CD4-positive, alpha-beta T cell treated with Interleukin-4 for 1 hour (primary cell): Measurements from ENCODE around the gene RBM47.
"Not testable (repeated sequence)": the region's sequence is repeated elsewhere in the genome, so short reads cannot be mapped to it uniquely, and the experiment has no call there.

Source experiments
- DNase-seq, 2 donors: peaks; one replicate each; pipeline ENCODE4 v3.0.0-alpha.2; 2020 to 2022

Gene RBM47

DNA sequence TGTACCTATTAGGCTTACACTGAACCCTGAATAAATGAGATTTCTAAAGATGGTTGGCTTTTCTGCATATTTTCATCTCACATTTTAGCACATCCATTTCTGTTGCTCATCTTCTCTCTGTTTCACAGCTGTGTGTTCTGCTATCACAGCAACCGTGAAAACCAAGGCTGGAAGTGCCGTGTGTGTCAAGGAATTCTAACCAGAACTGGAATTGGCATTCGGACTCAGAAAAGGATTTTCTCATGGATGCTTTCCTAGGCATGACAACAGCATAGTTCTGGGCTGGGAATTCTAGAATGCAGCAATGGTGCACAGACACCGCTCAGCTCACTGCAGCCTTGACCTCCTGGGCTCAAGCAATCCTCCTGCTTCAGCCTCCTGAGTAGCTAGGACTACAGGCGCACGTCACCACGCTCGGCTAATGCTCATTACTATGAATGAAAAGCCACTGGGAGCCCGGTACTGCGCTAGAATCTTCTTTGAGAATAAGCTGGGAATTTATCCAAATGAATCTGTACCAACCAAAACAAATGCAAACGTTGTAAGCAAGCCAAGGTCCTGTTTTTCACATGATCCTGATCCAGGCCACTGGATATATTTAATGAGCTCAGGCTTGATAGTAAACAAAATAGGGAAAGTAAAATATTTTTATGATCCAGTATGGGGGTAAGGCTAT is 105.2 kb downstream of the RBM47 start:
- no peak for DNase-seq

- DNase-seq, result no peak
These were observed 106.1 kb downstream of the RBM47 start for GRCh38 chr4:40523581-40523980.

DNA sequence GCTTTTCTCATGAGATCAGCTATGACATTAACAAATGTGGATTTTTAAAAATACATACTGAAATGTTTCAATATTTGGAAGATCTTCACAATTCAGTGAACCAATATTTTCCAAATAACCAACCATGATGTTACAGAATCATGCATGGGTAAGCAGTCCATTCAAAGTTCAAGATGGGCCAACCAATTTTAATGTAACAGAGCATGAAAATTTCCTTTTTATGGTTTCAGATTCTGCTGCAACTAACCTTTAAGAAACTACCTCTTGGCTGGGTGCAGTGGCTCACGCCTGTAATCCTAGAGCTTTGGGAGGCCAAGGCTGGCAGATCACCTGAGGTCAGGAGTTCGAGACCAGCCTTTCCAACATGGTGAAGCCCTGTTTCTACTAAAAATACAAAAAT is 107.7 kb downstream of the RBM47 start:
- no peak for DNase-seq

DNA sequence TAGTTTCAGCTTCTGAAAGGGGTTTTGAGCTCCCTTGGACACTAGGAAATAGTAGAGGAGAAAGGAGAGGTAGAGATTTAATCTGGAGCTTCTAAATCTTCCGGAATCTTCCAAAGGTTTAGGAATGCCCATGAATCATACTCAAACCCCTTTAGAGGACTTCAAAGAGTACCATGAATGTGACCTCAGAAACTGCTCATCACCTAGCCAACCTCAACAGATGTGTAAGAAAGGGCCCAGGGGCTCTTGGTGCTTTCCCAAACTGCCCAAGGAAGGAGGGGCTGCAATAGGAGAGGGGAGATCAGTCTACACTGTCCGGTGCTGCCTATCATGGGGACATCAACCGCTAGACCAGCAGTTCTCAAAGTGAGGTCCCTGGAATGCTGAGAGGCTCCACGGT is 109.1 kb downstream of the RBM47 start:
- no peak for DNase-seq

DNA sequence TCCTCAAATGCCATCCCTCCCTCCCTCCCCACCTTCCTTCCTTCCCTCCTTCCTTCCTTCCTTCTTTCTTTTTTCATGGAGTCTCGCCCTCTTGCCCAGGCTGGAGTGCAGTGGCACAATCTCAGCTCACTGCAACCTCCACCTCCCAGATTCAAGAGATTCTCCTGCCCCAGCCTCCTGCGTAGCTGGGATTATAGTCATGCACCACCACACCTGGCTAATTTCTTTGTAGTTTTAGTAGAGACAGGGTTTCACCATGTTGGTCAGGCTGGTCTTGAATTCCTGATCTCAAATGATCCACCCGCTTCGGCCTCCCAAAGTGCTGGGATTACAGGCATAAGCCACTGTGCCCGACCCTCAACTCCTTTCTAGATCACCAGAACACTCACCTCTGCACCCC is 112.6 kb downstream of the RBM47 start:
- DNase-seq, result not testable (repeated sequence)

DNA sequence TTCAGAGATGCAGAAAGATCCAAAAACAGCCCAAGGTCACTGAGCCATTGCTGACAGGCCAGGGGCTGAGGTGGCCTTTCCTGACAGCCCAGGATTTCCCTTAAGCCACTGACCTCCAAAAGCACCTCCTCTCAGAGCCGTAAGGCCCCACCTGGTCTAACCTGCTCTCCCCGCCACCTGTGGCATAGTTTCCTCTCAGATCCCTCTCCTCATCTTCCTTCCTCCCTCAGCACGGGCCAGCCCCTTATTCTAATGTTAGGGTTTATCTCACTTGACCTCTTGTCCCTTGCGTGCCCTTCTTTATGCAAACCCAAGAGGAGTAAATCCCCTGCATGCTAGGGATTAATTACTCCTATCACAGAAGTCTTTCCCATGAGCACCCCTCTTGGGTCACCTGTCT is 113.0 kb downstream of the RBM47 start:
- no peak for DNase-seq

DNA sequence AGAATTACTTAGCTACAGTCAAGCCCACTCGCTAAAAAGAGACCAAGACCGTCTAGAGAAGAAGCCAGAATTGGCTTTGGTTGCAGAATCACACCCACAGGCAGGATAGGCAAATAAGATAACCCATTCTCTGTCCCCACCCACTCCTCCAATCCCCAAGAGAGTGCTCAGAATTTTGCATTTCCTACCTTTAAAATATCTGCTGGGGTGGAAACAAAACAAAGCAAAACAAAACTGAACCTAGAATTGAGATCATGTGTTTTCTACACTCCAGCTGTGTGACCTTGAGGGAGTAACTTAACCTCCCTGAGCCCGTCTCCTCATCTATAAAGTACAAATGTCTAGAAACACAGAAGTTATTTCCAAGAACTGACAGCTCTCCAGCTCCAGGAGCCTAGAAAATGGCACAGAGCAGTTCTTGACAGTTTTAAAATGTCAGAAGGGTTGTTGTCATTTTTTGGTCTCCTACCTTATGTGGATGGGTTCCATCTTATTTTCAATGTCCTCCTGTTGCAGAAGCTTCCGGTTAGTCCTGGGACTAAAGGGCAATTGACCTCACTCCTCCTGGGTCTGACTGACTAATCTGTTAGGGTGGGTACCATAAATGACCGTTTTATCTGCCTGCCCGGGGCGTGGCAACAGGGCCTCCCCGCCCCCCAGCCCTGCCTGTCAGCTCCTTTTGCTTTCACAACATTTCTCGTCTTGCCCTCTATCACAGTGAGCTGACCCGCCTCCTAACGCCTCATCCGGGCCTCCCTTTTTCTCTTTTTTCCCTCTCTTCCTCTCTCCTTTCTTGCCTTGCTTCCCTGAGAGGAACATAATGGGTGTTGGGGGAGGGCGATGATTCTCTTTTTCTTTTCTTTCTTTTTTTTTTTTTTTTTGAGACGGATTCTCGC is 114.0 kb downstream of the RBM47 start:
- peak in 1 of 2 donors; percentile 38 for DNase-seq

- DNase-seq, result no peak
These were observed 114.6 kb downstream of the RBM47 start for GRCh38 chr4:40515037-40515397.

DNA sequence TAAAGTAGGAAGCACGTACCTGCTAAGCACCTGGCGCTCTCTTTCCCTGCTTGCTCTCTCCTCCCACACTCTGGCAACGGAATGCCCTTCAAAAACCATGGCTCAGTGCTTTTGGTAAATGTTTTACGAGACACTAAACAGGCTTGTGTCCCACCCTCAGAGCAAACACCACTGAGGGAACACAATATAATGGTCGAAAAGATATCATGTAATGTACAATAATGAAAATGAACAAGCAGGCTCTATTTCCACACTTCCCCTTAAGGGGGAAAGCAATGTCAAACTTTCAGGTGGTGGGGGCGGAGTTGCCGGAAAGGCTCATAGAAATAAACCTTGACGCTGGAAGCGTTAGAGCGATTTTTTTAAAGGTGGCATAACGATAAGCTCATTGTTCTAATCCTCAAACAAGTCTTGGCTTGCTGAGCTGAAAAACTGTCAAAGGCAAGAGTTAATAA is 115.1 kb downstream of the RBM47 start:
- DNase-seq, result no peak

DNA sequence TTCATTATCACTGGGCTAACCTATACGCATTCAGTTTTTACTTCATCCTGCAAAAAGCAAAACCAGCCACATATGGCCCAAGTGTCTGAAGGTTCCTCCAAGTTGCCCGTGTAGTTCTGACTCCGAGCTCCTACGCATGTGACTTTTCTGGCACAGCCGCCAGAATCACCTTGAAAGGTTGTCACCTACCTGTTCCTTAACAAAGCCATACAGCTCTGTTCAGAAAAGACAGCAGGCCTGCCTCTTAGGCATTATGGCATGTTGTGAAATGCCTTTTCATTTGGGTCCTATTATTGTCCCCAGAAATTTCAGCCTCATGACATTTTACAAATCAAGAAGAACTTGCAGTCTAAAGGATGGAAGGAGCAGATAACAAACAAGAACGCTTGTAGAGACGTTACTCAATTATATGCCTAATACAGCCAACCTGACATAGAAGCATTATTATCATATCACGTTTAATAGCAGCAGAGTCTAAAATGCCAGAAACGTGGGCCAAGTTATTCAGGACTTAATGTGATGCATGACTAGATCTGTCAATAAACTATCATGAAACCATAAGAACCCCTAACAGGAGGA is 118.5 kb downstream of the RBM47 start:
- no peak for DNase-seq

DNA sequence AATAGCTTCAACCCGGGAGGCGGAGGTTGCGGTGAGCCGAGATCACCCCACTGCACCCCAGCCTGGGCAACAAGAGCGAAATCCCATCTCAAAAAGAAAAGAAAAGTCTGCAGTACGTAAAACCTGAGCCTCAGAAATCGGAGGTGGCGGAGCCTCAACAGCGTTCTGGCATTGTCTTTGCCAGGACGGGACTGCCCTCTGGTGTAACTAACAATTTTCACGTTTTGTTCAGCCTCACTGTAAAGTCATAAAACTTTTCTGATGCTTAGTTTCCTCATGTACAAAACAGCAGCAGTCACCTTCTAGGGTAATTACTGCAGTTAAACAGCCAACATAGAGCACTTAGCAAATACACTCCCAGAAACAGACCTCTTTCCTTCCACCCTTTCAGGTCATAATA is 121.7 kb downstream of the RBM47 start:
- peak in 1 of 2 donors; percentile 4 for DNase-seq

DNA sequence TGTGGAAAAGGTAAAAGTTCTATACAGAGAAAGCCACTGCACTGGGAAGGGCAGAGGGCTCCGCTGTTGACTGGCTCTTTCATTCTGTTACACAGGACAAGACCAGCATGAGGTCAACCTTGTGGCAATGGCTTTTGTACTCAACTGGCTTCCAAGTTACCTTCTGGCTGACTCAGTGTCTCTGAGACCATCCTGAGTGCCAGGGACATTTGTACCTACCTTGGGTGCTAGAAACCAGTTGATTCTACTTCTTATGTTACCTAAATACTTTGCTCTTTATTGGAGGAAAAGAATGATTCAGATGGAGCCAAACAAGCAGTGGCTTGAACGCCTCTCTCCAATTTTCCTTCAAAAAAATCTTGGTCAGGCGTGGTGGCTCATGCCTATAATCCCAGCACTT is 123.2 kb downstream of the RBM47 start:
- no peak for DNase-seq

- DNase-seq, result no peak
These were observed 123.6 kb downstream of the RBM47 start for GRCh38 chr4:40506066-40506465.

- no peak for DNase-seq
These were observed 126.7 kb downstream of the RBM47 start for GRCh38 chr4:40502934-40503333.

GRCh38 chr4:40502220-40502619 is 127.4 kb downstream of the RBM47 start:
- no peak for DNase-seq

DNA sequence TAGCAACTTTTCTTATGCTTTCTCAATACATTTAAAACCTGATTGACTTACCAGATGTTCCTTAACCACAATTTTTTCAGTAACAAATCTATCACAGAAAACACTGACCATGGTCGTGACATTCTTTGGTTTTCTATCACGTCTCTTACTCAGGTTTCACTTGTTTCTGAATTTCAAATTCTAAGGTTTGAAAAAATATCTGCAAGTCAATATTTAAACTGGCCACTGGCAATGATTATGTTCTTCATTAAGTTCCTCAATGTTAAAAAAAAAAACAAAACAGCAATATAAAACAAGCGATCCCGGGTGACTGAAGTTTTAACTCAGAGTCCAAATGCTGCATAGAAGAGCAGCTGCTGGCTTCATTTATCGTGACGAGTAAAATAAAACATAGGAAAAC is 128.9 kb downstream of the RBM47 start:
- DNase-seq, result no peak

DNA sequence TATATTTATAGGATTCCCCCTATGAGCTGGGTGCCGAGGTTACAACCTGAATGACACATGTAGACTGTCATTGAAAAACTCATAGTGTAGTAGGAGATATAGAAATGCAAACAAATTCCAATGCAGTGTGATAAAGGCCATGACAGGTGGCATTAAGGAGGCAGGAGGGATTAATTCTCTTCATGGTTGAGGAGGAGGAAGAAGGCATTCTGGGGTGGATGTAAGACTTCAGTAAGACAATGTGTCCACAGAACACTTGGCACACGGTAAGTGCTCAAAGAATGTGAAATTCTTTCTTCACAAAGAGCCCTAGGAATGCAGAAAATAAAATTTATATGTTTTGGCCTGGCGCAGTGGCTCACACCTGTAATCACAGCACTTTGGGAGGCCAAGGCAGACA is 136.5 kb downstream of the RBM47 start:
- no peak for DNase-seq

DNA sequence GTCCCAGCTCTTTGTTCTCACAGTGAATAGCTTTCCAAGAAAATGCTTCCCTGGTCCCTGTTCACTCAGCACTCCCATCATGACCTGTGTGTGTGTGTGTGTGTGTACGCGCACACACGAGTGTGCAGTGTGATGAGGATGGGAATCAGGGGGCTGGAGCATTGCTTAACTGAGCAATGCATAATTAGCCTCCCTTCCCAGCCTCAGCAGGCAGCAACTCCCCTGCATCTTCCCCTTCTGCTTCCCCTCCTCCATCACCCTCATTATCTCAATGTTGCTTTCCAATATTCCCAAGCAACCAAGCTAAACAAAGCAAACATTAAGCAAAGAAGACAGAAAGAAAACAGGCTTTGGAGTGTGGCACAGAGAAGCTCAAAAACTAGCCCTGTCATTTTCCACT is 137.0 kb downstream of the RBM47 start:
- DNase-seq, result no peak

GRCh38 chr4:40490481-40490880 is 139.2 kb downstream of the RBM47 start:
- no peak for DNase-seq

DNA sequence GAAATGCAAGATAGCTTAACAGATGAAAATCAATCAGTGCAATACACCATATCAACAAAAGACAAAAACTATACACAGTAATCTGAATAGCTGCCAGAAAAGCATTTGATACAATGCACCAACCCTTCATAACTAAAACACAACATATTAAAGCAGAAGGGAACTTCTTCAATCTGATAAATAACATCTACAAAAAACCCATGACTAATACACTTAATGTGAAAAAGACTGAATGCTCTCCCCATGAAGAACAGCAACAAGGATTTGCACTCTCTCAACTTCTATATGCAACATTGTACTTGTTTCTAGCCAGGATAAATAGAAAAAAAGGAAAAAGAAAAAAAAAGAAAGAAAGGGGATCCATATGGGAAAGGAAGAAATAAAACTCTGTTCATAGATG is 139.7 kb downstream of the RBM47 start:
- no peak for DNase-seq

DNA sequence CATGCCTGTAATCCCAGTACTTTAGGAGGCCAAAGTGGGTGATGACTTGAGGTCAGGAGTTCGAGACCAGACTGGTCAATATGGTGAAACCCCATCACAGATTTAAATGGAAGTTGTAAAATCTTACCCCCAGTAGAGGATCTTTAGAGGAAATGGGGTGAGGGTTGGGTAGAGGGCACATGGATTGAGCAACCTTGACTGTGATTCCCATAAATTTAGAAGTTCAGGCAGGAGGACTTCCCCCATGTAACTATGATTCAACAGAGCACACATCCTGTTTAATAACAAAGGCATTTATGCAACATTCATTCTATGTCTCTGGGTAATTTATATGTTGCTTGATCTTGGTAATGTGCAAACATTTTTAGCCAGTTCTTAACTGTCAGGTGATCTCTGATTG is 143.1 kb downstream of the RBM47 start:
- DNase-seq, result peak; percentile 7 to 57

DNA sequence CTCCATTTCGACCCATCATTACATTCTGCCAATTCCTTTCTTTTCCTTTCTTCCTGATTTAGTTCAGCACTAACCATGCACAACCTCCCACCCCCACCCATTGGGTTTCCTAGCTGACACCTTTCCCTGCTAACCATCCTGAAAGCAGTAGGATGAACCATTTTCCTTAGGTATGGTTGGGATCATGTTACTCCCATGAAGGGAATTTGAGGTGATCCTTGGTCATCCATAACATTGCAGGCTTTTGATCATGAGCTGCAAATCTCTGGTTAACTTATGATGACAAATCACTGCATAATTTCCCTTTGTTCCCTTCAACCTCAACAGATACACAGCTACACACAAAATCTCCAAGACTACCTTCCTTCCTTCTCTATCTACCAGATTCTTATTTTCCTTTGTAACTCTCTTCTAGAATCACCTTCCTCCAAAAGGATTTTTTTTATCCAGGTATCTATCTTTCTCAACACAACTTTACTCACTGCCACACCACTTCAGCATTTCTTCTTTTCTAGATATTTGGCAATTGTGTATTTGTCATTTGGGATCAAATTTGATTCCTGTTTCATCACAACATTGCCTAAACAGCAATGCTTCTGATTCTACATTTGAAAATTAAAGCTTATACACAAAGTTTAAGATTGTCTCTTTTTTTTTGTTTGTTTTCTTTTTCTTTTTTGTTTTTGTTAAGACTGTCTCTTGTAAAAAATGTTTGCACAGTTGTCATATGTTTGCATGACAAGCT is 145.1 kb downstream of the RBM47 start:
- no peak for DNase-seq

DNA sequence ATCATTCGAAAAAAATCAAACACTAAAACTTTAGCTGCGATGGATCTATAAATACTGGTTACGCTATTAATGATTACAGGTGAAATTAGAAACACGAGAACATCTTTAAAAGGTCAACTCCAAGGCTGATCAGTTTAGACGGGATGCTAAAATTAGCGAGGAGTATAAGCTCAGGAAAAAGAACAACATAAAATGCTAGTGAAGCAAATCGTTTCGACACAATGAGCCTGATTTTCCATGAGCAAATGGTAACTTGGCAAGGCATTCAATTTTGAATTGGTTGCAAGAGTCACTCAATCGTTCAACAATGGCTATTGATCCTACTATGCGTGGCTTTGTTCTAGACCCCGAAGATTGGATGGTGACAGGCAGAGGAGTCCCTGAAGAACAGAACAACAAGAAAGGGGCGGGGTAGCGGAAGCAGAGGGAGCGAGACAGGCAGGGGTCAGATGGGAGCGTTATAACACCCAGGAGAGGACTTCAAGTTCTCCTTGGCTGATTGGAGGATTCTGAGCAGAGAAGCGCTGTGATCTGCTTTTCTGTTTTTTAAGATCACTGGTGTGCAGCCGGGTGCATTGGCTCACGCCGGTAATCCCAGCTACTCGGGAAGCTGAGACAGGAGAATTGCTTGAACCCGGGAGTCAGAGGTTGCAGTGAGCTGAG is 146.5 kb downstream of the RBM47 start:
- DNase-seq, result no peak
